Spleen (tissue), 3 donors: Measurements from ENCODE around the gene OR2S2.

Experiments used
- POLR2A ChIP-seq, 3 donors: fragments of 450-650 bp; IDR thresholded peaks; one replicate each; pipeline ENCODE4 v1.5.1; 2017; ENCODE audit warnings: antibody characterized with exemption in 3 of 3, mild to moderate bottlenecking in 1 of 3
- POLR2AphosphoS5 ChIP-seq, 3 donors: sonication (generic); formaldehyde crosslinking; IDR thresholded peaks; one replicate each; pipeline ENCODE4 v1.5.1; 2017; ENCODE audit warnings: antibody characterized with exemption in 3 of 3

DNA sequence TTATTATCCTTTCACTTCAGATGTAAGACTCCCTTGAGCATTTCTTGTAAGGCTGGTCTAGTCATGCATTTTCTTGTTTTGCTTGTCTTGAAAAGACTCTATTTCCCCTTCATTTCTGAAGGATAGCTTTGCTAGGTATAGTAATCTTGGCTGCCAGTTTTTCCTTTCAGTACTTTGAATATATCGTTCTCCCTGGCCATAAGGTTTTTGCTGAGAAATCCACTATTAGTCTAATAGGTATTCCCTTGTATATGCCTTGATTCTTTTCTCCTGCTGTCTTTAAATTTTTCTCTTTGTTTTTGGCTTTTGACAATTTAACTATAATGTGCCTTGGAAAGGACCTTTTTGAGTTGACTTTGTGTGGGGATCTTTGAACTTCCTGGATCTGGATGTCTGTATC is 16.8 kb upstream of the OR2S2 start:
- TF ChIP-seq POLR2A (IDR thresholded peaks at IDR 0.05): no peak
- TF ChIP-seq POLR2AphosphoS5 (IDR thresholded peaks at IDR 0.05): no peak
